ENCODE results near the gene ANO9.

ANO9 gene

DNA sequence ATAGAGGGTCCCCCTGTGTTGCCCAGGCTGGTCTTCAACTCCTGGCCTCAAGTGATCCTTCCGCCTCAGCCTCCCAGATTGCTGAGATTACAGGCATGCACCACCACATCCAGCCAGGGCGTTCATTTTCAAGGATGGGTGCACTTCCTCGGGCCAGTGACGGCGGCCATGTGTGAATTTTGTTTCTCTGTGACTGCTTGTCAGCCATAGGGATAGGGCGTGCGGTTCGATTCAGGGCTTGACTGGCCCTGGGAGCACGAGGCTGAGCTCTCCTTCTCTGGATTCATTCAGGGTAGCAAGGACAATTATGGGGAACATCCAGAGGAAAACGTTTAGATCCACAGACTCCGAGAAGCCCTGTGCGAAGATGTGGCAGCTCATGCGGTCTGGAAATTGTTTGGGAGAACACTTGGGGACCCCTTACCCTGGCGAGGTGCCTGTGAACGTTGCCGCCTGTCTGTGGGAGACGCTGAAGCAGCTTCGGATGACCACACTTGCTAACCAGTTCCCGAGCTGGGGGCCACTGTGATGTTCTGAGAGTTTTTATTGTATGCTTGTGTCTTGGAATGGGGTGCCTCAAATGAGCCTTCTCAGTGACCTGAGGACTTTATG is 11.2 kb upstream of the ANO9 start:
- TF ChIP-seq, protein P1, sequence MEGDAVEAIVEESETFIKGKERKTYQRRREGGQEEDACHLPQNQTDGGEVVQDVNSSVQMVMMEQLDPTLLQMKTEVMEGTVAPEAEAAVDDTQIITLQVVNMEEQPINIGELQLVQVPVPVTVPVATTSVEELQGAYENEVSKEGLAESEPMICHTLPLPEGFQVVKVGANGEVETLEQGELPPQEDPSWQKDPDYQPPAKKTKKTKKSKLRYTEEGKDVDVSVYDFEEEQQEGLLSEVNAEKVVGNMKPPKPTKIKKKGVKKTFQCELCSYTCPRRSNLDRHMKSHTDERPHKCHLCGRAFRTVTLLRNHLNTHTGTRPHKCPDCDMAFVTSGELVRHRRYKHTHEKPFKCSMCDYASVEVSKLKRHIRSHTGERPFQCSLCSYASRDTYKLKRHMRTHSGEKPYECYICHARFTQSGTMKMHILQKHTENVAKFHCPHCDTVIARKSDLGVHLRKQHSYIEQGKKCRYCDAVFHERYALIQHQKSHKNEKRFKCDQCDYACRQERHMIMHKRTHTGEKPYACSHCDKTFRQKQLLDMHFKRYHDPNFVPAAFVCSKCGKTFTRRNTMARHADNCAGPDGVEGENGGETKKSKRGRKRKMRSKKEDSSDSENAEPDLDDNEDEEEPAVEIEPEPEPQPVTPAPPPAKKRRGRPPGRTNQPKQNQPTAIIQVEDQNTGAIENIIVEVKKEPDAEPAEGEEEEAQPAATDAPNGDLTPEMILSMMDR (IDR thresholded peaks at IDR 0.05; ENCODE audit: unreplicated experiment in 3 of 3) = no peak
- Mint-ChIP-seq H3K36me3 (ENCODE audit: low read depth) (peaks cover 27% of the 10 kb centered on the region), H3K9me3 (no peaks in the 10 kb centered on the region), H3K4me3 (peak overlapping the region; percentile 51 to 77 (median 63)), H3K27me3 (ENCODE audit: low read depth) (no peaks in the 10 kb centered on the region), H3K4me1 (peaks cover 33% of the 10 kb centered on the region), H3K27ac (peak overlapping the region in 1 of 3 experiments; percentile 37)

GRCh38 chr11:452203-452744 is 10.5 kb upstream of the ANO9 start:
- H3K27ac Mint-ChIP-seq = no peak overlapping the region
- H3K36me3 Mint-ChIP-seq (ENCODE audit: low read depth) = peaks cover 20% of the 10 kb centered on the region
- H3K4me3 Mint-ChIP-seq = peak overlapping the region; percentile 40 to 96 (median 51)
- H3K9me3 Mint-ChIP-seq = no peaks in the 10 kb centered on the region
- H3K27me3 Mint-ChIP-seq (ENCODE audit: low read depth) = no peaks in the 10 kb centered on the region
- TF ChIP-seq, protein P1 (IDR thresholded peaks at IDR 0.05; ENCODE audit: unreplicated experiment in 3 of 3) = no peak
- H3K4me1 Mint-ChIP-seq = peaks cover 28% of the 10 kb centered on the region

DNA sequence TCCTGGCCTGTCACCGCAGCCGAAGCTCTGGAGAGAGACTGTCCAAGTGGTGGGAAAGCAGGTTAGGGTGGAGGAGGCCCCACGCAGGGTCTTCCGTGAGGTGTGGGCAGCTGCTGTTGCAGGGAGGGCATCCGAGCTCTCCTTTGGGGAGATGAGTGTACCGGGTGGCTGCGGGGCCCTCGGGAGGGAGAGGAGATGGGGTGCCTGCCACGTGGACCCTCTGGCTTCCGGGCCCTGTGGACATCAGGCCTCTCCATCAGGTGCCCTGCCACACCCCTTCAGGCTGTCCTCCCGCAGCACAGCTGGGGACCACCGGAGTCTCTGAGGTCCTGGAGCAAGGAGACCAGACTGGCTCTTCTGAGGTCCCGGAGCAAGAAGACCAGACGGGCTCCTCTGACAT is 9.9 kb upstream of the ANO9 start:
- Mint-ChIP-seq H3K4me1 (peaks cover 29% of the 10 kb centered on the region), H3K9me3 (no peaks in the 10 kb centered on the region), H3K36me3 (ENCODE audit: low read depth) (peaks cover 19% of the 10 kb centered on the region), H3K27ac (no peak overlapping the region), H3K4me3 (peak overlapping the region; percentile 95 to 98 (median 96)), H3K27me3 (ENCODE audit: low read depth) (no peaks in the 10 kb centered on the region)
- TF ChIP-seq, protein P1 (IDR thresholded peaks at IDR 0.05; ENCODE audit: unreplicated experiment in 3 of 3) = no peak

GRCh38 chr11:450809-451451 is 9.1 kb upstream of the ANO9 start:
- Mint-ChIP-seq H3K4me3 (peak overlapping the region; percentile 95 to 98 (median 96)), H3K36me3 (ENCODE audit: low read depth) (peaks cover 19% of the 10 kb centered on the region), H3K4me1 (peaks cover 33% of the 10 kb centered on the region), H3K27ac (peak overlapping the region; percentile 71 to 86 (median 86)), H3K27me3 (ENCODE audit: low read depth) (no peaks in the 10 kb centered on the region), H3K9me3 (no peaks in the 10 kb centered on the region)
- TF ChIP-seq, protein P1 (IDR thresholded peaks at IDR 0.05; ENCODE audit: unreplicated experiment in 3 of 3) = peak; percentile 6 to 44 (median 14)

- Mint-ChIP-seq H3K27me3 (ENCODE audit: low read depth) (no peaks in the 10 kb centered on the region), H3K36me3 (ENCODE audit: low read depth) (peaks cover 15% of the 10 kb centered on the region), H3K9me3 (no peaks in the 10 kb centered on the region), H3K27ac (peak within 1 kb of the TSS; percentile 71 to 91 (median 91)), H3K4me1 (peaks cover 36% of the 10 kb centered on the region), H3K4me3 (peak within 1 kb of the TSS; percentile 95 to 98 (median 96))
- TF ChIP-seq, protein P1 (IDR thresholded peaks at IDR 0.05; ENCODE audit: unreplicated experiment in 3 of 3) = no peak
Observed at GRCh38 chr11:449889-450808, 8.3 kb upstream of the ANO9 start, which contains the start of gene PTDSS2. TSS of gene PTDSS2 (plus strand) at chr11:450279. CDS start at chr11:450456, 177 bp downstream.
